ENCODE measurements around the gene ADAR.

- TF ChIP-seq CTCF (conservative IDR thresholded peaks at IDR 0.05; ENCODE audit: low read depth, low read length) (no peak), EZH2phosphoT487 (IDR thresholded peaks at IDR 0.05; ENCODE audit: borderline replicate concordance, low read length) (no peak)
Measured at GRCh38 chr1:154557939-154558719, 49.9 kb downstream of the ADAR start, which contains the start of gene UBE2Q1.

All from PC-3 (cell line).